ENCODE data around the gene CAPZB.
"Not testable (repeated sequence)": the region's sequence is repeated elsewhere in the genome, so short reads cannot be mapped to it uniquely, and the experiment has no call there.

CAPZB gene

DNA sequence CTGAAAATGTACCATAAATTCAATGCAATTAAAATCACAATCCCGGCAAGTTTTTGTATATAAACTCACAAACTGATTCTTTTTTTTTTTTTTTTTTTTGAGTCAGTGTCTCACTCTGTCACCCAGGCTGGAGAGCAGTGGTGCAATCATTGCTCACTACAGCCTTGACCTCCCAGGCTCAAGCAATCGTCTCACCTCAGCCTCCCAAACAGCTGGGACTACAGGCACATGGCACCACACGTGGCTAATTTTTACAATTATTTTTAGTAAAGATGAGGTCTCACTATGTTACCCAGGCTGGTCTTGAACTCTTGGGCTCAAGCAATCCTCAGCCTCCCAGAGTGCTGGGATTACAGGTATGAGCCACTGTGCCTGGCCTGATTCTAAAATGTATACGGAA lies 12.1 kb upstream of the CAPZB start:
- DNase-seq (ENCODE audit: low read depth, low spot score) = not testable (repeated sequence)

DNA sequence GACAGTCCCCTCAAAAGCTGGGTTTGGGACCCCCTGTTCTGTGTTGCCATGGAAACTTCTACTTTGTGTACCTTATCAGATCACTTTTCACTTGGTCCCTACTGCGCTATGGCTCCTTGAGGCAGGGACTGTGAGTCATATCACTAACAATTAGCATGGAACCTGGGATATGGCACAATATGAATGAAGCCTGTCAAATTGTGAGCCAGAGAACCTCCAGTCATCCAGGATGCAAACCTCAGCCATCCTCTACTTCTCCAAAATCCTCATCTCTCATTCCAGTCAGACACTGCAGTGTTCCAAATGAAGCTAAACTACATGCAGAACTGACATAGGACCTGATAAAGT lies 11.2 kb upstream of the CAPZB start:
- no peak for DNase-seq (ENCODE audit: low read depth, low spot score)

GRCh38 chr1:19495799-19496526 lies 10.6 kb upstream of the CAPZB start:
- DNase-seq (ENCODE audit: low read depth, low spot score) = no peak

- no peak for DNase-seq (ENCODE audit: low read depth, low spot score)
These were observed 9.8 kb upstream of the CAPZB start for GRCh38 chr1:19495000-19495656.

- DNase-seq (ENCODE audit: low read depth, low spot score) = no peak
These were observed 8.2 kb upstream of the CAPZB start for GRCh38 chr1:19493547-19493946.

DNA sequence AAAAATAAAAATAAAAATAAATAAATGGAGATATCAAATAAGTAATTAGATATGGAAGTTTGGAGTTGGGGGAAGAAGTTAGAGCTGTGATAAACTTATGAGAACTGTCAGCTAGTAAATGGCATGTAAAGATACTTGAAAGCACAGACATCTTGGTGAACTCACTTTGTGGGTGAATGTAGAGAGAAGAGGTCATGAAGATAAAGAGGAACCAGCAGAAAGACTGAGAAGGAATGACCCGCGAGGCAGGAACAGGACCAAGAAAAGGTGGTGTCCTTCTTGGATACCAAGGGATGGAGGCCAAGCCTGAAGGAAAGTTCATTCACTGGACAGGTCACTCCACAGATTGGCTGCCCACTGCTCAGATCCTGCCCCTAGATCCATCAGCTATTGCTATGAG lies 4.7 kb upstream of the CAPZB start:
- DNase-seq (ENCODE audit: low read depth, low spot score) = no peak

DNA sequence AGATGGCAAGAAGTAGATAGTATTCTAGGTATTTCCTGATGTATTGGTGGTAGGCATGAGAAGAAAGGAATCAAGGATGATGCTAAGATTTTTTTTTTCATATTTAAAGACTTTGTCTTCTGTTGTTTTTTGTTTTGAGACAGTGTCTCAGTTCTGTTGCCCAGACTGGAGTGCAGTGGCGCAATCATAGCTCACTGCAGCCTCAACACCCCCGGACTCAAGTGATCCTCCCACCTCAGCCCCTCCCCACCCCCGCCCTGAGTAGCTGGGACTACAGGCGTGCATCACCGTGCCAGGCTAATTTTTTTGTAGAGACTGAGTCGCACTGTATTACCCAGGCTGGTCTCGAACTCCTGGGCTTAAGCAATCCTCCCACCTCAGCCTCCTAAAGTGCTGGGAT lies 2.8 kb upstream of the CAPZB start:
- DNase-seq (ENCODE audit: low read depth, low spot score) = no peak

- peak; percentile 62 for DNase-seq (ENCODE audit: low read depth, low spot score)
These were observed 459 bp downstream of the CAPZB start for GRCh38 chr1:19484798-19485361.

- peak; percentile 17 for DNase-seq (ENCODE audit: low read depth, low spot score)
These were observed 971 bp downstream of the CAPZB start for GRCh38 chr1:19484338-19484797.

GRCh38 chr1:19483691-19484090 lies 1.6 kb downstream of the CAPZB start:
- no peak for DNase-seq (ENCODE audit: low read depth, low spot score)

GRCh38 chr1:19483261-19483660 lies 2.1 kb downstream of the CAPZB start:
- DNase-seq (ENCODE audit: low read depth, low spot score) = no peak

DNA sequence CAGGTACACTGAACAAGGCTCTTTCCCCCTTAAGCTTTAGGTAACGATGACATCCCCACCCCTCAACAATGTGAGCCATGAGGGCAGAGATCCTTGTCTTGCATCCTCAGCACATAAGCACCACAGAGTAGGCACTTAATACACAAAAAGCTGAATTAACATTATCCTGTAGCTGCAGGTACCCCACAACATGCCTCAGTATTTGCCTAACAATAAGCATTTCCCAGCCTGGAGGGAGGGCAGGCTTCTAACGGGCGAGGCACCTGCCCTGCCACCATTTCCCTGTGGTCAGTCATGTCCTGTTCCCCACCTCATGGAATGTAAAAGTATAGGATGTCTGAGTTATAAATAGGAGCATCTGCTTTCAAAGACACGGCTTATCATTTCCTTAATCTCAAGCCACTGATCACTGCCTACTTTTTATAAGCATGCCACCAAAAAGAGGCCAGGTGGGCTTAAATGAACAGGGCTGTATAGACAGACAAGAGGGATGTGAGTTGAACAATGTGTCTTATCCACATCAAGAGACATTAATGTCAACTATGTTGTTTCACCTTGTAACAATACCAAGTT lies 3.4 kb downstream of the CAPZB start:
- no peak for DNase-seq (ENCODE audit: low read depth, low spot score)

GRCh38 chr1:19480282-19480681 lies 5.1 kb downstream of the CAPZB start:
- no peak for DNase-seq (ENCODE audit: low read depth, low spot score)

DNA sequence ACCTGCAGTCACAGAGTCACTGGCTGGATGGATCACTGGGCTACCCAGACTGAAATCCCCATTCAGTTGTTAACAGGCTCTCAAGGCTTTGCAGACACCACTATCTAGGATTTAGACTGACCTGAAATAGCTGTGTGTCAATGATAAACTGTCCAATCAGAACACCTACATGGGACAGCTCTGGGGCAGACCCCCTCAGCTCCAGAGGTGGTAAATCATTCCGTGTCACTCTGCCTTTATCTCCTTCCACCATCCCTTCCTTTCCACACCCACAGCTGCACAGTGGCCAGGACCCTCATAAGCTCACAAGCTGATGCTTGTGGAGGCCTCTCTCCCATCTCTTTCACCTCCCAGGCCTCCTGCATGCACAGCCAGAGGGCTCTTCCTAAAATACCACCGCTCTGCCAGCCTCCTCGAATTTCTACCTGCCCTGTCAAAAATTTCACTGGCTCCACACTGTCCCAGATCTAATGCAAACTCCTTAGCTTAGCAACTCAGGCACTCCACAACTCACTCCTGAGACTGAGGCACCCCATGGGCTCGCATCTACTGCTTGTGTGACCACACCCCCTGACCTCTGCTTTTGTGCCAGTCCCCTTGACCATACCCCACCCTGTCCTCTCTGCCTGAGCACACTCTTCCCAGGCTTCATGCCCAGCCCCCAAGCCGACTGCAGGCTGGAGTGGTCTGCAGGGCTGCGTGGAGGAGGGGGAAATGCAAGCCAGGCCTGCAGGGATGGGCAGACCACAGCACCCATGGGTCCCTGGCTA lies 5.8 kb downstream of the CAPZB start:
- no peak for DNase-seq (ENCODE audit: low read depth, low spot score)

GRCh38 chr1:19478322-19478721 lies 7.0 kb downstream of the CAPZB start:
- DNase-seq (ENCODE audit: low read depth, low spot score) = no peak

- no peak for DNase-seq (ENCODE audit: low read depth, low spot score)
These were observed 7.8 kb downstream of the CAPZB start for GRCh38 chr1:19477284-19478249.

DNA sequence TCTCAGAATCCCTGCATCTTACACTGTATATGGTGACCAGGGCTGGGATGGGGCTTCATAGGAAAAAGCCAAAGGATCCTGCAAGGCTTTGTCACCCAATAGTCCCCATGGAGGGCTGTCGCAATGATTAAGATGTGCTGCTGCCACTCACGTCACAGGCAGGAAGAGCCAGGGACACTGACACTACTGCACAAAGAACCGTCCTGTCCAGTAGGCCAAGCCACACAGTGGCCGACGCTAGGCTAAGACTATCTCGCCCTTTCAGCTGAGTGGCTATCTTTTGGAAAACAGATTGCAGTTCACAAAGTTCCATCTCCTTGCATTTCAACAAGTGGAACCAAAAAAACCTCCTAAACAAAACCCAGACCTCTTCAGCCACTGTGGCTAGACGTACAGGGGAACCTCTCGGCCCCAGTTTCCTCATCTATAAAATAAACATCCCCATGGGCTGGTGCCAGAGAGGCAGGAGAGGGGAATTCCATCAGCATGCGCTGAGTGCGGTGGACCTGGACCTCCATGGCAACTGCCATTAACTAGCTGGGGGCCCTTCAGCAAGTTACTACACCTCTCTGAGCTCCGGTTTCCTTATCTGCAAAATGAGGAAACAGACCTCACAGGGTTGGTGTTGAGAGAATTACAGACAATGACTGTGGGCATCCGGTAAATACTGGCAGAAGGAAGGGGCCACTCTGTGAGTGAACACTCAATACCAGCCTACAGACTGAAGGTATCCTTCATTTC lies 8.7 kb downstream of the CAPZB start:
- no peak for DNase-seq (ENCODE audit: low read depth, low spot score)

GRCh38 chr1:19475296-19475695 lies 10.0 kb downstream of the CAPZB start:
- no peak for DNase-seq (ENCODE audit: low read depth, low spot score)

GRCh38 chr1:19472174-19472573 lies 13.2 kb downstream of the CAPZB start:
- DNase-seq (ENCODE audit: low read depth, low spot score) = no peak

DNA sequence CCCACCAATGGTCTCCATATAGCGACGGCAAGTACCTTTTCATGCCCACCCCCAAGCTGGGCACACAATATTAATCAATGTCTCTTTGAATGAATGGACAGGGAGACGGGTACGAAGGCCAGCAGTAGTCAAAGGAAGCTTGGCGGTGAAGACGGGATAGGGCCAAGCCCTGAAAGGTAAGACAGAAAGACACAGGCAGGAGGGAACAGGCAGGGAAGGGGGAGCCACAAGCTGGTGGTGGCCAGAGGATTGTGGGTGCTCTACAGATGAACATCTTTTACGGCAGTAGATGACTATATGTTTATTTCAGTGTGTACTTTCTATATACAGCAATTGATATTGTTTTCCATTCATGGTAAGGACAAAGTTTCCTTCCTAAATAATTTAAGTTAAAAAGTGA lies 16.3 kb downstream of the CAPZB start:
- DNase-seq (ENCODE audit: low read depth, low spot score) = no peak
